GM12892 (cell line): ENCODE results near the gene PKDREJ.

Source experiments
- POLR2A ChIP-seq: IDR thresholded peaks from 2 replicates; pipeline ENCODE4 v1.6.1; 2011; ENCODE audit warnings: low read depth, low read length, control low read depth
- POLR2AphosphoS5 ChIP-seq: IDR thresholded peaks from 2 replicates; pipeline ENCODE4 v1.6.1; 2011; ENCODE audit warnings: low read depth, low read length, control low read depth

DNA sequence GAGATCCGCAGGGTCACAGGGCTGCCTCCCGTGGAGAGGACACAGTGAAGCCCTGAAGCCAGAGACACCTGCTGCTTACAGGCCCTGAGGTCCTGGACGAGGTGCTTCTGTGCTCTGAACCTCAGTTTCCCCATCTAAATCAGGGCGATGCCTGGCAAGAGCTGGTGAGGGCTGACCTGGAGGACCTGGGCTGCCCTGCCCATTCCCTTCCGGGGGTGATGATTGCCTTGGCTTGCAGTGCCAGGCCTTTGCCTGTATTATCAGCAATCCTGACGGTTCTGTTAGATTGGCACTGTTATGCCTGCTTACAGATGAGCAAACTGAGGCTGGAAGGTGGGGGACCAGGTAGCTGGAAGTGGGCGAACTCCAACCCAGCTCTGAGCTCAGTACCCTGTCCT, 25.7 kb upstream of the PKDREJ start:
- TF ChIP-seq POLR2AphosphoS5 (no peak), POLR2A (no peak)
